NT2/D1 (cell line): ENCODE results near the gene AQP12A.

Experiments
- DNase-seq: peaks from one replicate; pipeline ENCODE4 v3.0.0-alpha.2; 2011; ENCODE audit warnings: low read depth, low spot score
- H3K27me3 ChIP-seq: 2 replicates; pipeline ENCODE4 v1.6.0; 2011; ENCODE audit warnings: mild to moderate bottlenecking; ENCODE audit not compliant: insufficient read length, insufficient read depth
- H3K36me3 ChIP-seq: 2 replicates; pipeline ENCODE4 v1.6.1; 2011; ENCODE audit warnings: mild to moderate bottlenecking, low read length, mixed read lengths; ENCODE audit not compliant: insufficient read depth, insufficient read length
- H3K4me1 ChIP-seq: 2 replicates; pipeline ENCODE4 v1.5.1; 2011; ENCODE audit not compliant: insufficient read depth, insufficient read length
- H3K4me3 ChIP-seq: 2 replicates; pipeline ENCODE4 v1.5.1; 2011; ENCODE audit warnings: low read depth; ENCODE audit not compliant: insufficient read length
- H3K9ac ChIP-seq: 2 replicates; pipeline ENCODE4 v1.6.0; 2011; ENCODE audit warnings: low read depth; ENCODE audit not compliant: insufficient read length
- H3K9me3 ChIP-seq: 2 replicates; pipeline ENCODE4 v1.5.1; 2011; ENCODE audit warnings: mild to moderate bottlenecking, low read length; ENCODE audit not compliant: insufficient read depth
- SUZ12 ChIP-seq: IDR thresholded peaks from 2 replicates; pipeline ENCODE4 v1.6.1; 2011; ENCODE audit not compliant: insufficient read length, insufficient read depth; ENCODE audit errors: extremely low read depth
- YY1 ChIP-seq: IDR thresholded peaks from 2 replicates; pipeline ENCODE4 v1.6.1; 2011; ENCODE audit not compliant: insufficient read length, insufficient read depth
- ZNF274 ChIP-seq: IDR thresholded peaks from 2 replicates; pipeline ENCODE4 v1.6.1; 2011; ENCODE audit warnings: mild to moderate bottlenecking, low read depth, low read length

Gene AQP12A

DNA sequence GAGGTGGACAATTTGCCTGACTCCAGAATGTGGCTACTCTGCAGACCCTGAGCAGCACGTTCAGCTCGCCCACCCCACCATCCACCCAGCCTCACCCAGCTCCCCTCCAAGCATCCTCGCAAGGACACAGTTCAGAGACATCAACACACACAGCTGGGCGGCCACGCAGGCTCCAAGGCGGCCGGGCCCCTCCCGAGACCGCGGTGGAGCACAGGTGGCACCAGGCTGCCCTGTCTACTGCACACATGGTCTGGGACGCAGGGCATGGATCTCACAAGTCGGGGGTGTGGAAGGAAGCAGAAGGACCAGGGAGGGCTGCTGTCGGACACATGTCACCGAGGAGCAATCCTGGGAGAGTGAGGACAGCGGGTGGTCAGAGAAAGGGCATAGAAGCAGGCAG is 36.2 kb downstream of the AQP12A start:
- H3K36me3 ChIP-seq, result no peaks in the 10 kb centered on the region
- H3K9me3 ChIP-seq, result no peaks in the 10 kb centered on the region
- TF ChIP-seq YY1, result no peak
- H3K4me1 ChIP-seq, result peaks cover 6% of the 10 kb centered on the region
- no peak for DNase-seq
- no peak overlapping the region for H3K9ac ChIP-seq
- H3K4me3 ChIP-seq, result no peak overlapping the region
- no peaks in the 10 kb centered on the region for H3K27me3 ChIP-seq

DNA sequence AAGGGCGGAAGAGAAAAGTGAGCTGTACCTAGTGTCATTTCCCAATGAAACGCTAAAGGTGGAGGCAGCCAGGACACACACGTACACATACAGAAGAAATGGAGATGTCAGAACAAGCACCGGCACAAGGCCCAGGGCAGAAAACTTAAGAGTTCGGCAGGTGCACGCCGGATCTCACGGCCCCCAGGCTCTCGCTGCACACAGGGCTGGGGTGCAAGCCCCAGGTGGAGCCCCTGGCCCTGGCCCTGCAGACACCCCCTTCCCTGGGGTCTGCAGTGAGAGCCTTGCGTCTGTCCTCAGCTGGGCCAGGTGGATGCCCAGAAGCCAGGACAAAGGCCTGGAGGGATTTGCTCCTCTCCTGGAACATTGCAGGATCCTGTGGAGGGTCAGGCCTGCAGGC is 36.7 kb downstream of the AQP12A start:
- no peak overlapping the region for H3K4me3 ChIP-seq
- H3K4me1 ChIP-seq, result peaks cover 6% of the 10 kb centered on the region
- no peak for DNase-seq
- H3K27me3 ChIP-seq, result no peaks in the 10 kb centered on the region
- no peaks in the 10 kb centered on the region for H3K36me3 ChIP-seq
- TF ChIP-seq ZNF274 (no peak), YY1 (no peak), SUZ12 (no peak)
- no peaks in the 10 kb centered on the region for H3K9me3 ChIP-seq
- H3K9ac ChIP-seq, result no peak overlapping the region

DNA sequence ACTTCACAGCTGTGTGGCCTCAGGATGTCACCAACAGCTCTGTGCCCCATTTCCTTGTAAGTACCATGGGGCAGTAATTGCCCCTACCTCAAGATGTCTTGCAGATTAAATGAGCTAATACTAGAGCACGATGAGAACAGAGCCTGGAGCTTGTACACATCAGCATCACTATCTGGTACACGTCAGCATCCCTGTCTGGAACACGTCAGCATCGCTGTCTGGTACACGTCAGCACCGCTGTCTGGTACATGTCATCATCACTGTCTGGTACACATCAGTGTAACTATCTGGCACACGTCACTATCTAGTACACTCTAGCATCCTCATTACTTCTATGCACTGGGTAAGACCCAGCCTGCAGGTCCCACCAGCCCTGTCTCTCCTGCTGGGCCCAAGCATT is 37.2 kb downstream of the AQP12A start:
- Histone ChIP-seq H3K27me3 (no peaks in the 10 kb centered on the region), H3K36me3 (no peaks in the 10 kb centered on the region), H3K4me1 (peaks cover 6% of the 10 kb centered on the region), H3K4me3 (no peak overlapping the region), H3K9me3 (no peaks in the 10 kb centered on the region), H3K9ac (no peak overlapping the region)
- DNase-seq, result no peak
- no peak for TF ChIP-seq ZNF274
- no peak for TF ChIP-seq YY1
- TF ChIP-seq SUZ12, result no peak

DNA sequence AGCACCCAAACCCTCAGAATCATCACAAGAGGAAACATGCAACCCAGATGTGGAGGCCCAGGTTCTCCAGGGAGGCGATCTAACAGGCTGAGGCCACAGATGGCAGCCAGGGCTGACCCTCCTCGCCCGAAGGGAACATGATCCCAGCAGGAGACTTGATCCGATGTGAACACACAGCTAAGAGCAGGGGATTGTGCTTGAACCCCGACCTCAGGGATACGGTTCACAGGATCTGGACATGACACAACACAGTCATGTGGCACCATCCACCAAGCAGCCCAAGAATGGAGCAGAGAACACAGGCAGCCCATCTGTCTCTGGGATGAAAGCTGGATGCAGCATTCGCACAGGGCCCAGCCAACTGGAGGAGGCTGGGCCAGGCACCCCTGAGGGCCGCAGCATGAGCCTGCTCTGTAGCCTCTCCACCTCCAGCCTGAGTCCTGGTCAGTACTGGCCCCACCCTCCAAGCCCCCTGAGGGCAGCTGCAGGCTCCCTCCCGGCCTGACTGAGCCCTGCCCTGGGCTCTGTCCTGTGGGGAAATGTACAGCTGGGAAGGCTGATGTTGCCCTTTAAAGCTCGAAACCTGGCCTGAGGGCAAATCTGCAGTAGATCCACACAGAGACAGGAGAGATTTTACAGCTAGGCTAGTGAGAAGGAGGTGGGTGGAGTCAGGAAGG is 39.0 kb downstream of the AQP12A start:
- no peaks in the 10 kb centered on the region for H3K9me3 ChIP-seq
- peaks cover 12% of the 10 kb centered on the region for H3K4me1 ChIP-seq
- no peak overlapping the region for H3K4me3 ChIP-seq
- H3K36me3 ChIP-seq, result no peaks in the 10 kb centered on the region
- TF ChIP-seq SUZ12, result no peak
- no peak for TF ChIP-seq YY1
- TF ChIP-seq ZNF274, result no peak
- no peak for DNase-seq
- no peak overlapping the region for H3K9ac ChIP-seq
- no peaks in the 10 kb centered on the region for H3K27me3 ChIP-seq

DNA sequence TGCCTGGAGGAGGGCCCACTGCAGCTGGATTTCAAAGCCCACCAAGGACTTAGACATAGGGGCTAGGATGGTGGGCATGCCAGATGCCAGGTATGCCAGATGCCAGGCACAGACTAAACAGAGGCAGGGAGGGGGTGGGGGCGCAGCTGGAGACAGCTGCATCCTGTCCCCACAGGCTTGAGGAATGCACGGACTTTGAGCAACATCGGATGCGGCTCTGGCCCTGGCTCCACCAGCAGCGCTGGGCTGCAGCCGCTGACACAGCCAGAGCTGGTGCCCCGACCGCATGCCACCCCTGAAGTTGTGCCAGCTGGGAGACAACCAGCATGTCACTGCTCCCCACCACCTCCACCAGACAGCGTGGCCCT is 39.5 kb downstream of the AQP12A start:
- Histone ChIP-seq H3K9ac (peak overlapping the region; percentile 39), H3K4me1 (peaks cover 13% of the 10 kb centered on the region), H3K36me3 (no peaks in the 10 kb centered on the region), H3K9me3 (no peaks in the 10 kb centered on the region), H3K27me3 (no peaks in the 10 kb centered on the region), H3K4me3 (no peak overlapping the region)
- DNase-seq, result no peak
- TF ChIP-seq YY1, result no peak
- no peak for TF ChIP-seq SUZ12
- TF ChIP-seq ZNF274, result no peak

DNA sequence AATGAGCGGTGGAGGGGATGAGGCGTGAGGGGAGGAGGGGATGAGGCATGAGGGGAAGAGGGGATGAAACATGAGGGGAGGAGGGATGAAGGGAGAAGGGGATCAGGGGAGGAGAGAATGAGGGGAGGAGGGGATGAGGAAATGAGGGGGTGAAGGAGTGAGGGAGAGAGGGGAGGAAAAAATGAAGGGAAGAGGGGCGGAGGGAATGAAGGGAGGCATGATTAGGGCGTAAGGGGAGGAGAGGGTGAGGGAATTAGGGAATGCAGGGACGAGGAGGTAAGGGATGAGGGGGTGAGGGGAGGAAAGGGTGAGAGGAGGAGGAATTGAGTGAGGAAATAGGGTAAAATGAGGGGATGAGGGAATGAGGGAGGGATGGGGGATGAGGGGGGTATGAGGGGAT is 40.5 kb downstream of the AQP12A start:
- peaks cover 13% of the 10 kb centered on the region for H3K4me1 ChIP-seq
- no peak overlapping the region for H3K9ac ChIP-seq
- H3K36me3 ChIP-seq, result peaks cover 5% of the 10 kb centered on the region
- DNase-seq, result no peak
- H3K27me3 ChIP-seq, result no peaks in the 10 kb centered on the region
- no peaks in the 10 kb centered on the region for H3K9me3 ChIP-seq
- no peak for TF ChIP-seq SUZ12
- no peak for TF ChIP-seq ZNF274
- TF ChIP-seq YY1, result no peak
- H3K4me3 ChIP-seq, result no peak overlapping the region

DNA sequence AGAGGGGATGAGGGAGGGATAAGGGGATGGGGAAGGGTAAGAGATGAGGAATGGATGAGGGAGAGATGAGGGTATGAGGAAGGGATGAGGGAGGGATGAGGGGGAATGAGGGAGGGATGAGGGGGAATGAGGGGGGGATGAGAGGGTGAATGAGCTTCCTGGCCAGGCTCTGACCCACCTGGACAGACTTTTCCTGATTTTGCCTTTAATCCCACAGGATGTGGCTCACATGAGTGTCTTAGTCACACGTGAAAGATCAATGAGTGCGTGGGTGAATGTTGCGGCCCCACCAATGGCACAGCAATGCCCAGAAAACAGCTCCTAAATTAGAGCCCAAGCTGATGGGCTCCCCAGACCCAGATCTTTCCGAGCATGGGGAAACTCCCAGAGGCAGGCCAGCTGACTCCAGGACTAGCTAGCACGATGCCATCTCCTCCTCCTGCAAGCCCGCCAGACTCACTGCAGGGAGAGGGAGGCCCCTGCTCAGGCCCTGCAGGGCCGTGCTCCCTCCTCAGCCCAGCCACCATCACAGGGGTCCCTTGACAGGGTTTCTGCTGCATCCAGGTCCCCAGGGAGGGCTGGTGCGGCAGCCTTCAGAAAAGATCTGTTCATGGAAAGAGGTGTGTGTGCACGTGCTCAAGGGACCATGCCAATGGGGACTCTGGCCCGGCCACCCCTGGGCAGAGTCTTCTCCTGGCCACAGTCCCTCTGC is 41.4 kb downstream of the AQP12A start:
- H3K4me1 ChIP-seq, result peaks cover 17% of the 10 kb centered on the region
- DNase-seq, result no peak
- H3K4me3 ChIP-seq, result no peak overlapping the region
- no peak overlapping the region for H3K9ac ChIP-seq
- H3K27me3 ChIP-seq, result no peaks in the 10 kb centered on the region
- no peaks in the 10 kb centered on the region for H3K9me3 ChIP-seq
- TF ChIP-seq ZNF274, result no peak
- no peak for TF ChIP-seq YY1
- no peak for TF ChIP-seq SUZ12
- peaks cover 5% of the 10 kb centered on the region for H3K36me3 ChIP-seq
